ENCODE results near the gene PERP.
"Not testable (repeated sequence)": the region's sequence is repeated elsewhere in the genome, so short reads cannot be mapped to it uniquely, and the experiment has no call there.

Gene PERP
- 2.5 to 15.9 (median 3.9) reads per million in 3 experiments for total RNA-seq

GRCh38 chr6:138107078-138107751 is at the start of gene PERP:
PERP (minus strand) TSS chr6:138107419; CDS start chr6:138107340, 79 bp downstream.
- peak; percentile 60 for DNase-seq

- no peak for DNase-seq
These were observed 48.2 kb upstream of the PERP start for GRCh38 chr6:138155443-138155842.

GRCh38 chr6:138146544-138146943 is 39.3 kb upstream of the PERP start:
- no peak for DNase-seq

- DNase-seq, result no peak
These were observed 38.2 kb upstream of the PERP start for GRCh38 chr6:138145402-138145801.

GRCh38 chr6:138142806-138143205 is 35.6 kb upstream of the PERP start:
- no peak for DNase-seq

- no peak for DNase-seq
These were observed 22.0 kb upstream of the PERP start for GRCh38 chr6:138129190-138129589.

- DNase-seq, result no peak
These were observed 20.9 kb upstream of the PERP start for GRCh38 chr6:138128096-138128495.

GRCh38 chr6:138124096-138124495 is 16.9 kb upstream of the PERP start:
- no peak for DNase-seq

- no peak for DNase-seq
These were observed 12.8 kb upstream of the PERP start for GRCh38 chr6:138119976-138120375.

GRCh38 chr6:138119229-138119628 is 12.0 kb upstream of the PERP start:
- DNase-seq, result not testable (repeated sequence)

GRCh38 chr6:138117376-138117914 is 10.2 kb upstream of the PERP start:
- DNase-seq, result no peak

GRCh38 chr6:138116661-138116999 is 9.4 kb upstream of the PERP start:
- no peak for DNase-seq

GRCh38 chr6:138115877-138116660 is 8.8 kb upstream of the PERP start:
- peak; percentile 53 for DNase-seq

GRCh38 chr6:138115201-138115600 is 8.0 kb upstream of the PERP start:
- DNase-seq, result no peak

- no peak for DNase-seq
These were observed 6.5 kb upstream of the PERP start for GRCh38 chr6:138113588-138114210.

- DNase-seq, result no peak
These were observed 3.0 kb upstream of the PERP start for GRCh38 chr6:138110229-138110628.

- DNase-seq, result peak; percentile 66
These were observed 2.1 kb upstream of the PERP start for GRCh38 chr6:138109042-138109997.

GRCh38 chr6:138107752-138108592 is 753 bp upstream of the PERP start:
- DNase-seq, result peak; percentile 10

GRCh38 chr6:138106665-138107077 is 548 bp downstream of the PERP start:
- no peak for DNase-seq

- no peak for DNase-seq
These were observed 1.1 kb downstream of the PERP start for GRCh38 chr6:138105880-138106664.

GRCh38 chr6:138105446-138105845 is 1.8 kb downstream of the PERP start:
- no peak for DNase-seq

Data from central memory CD4-positive, alpha-beta T cell (primary cell).